Measurements from ENCODE around the gene GABBR2. TPM values are rescaled to one million over a fixed set of nuclear protein-coding genes. Genes with fewer than 3 reads are reported as not detected.

The GABBR2 gene
- total RNA-seq, 4 donors from 2014 or later = under 0.01 to 0.62 TPM; not detected in 2

- no peak overlapping the region for H3K4me3 ChIP-seq
- H3K4me1 ChIP-seq = no peaks in the 10 kb centered on the region
- intact Hi-C loops (cut with DNase I; ENCODE audit: low total_unique reads) = no loop called here
- no peak for TF ChIP-seq POLR2A (IDR thresholded peaks at IDR 0.05)
- TF ChIP-seq, protein P1, sequence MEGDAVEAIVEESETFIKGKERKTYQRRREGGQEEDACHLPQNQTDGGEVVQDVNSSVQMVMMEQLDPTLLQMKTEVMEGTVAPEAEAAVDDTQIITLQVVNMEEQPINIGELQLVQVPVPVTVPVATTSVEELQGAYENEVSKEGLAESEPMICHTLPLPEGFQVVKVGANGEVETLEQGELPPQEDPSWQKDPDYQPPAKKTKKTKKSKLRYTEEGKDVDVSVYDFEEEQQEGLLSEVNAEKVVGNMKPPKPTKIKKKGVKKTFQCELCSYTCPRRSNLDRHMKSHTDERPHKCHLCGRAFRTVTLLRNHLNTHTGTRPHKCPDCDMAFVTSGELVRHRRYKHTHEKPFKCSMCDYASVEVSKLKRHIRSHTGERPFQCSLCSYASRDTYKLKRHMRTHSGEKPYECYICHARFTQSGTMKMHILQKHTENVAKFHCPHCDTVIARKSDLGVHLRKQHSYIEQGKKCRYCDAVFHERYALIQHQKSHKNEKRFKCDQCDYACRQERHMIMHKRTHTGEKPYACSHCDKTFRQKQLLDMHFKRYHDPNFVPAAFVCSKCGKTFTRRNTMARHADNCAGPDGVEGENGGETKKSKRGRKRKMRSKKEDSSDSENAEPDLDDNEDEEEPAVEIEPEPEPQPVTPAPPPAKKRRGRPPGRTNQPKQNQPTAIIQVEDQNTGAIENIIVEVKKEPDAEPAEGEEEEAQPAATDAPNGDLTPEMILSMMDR (IDR thresholded peaks at IDR 0.05) = no peak
- DNase-seq = no peak
- H3K36me3 ChIP-seq = no peaks in the 10 kb centered on the region
- no peak overlapping the region for H3K27ac ChIP-seq
- H3K27me3 ChIP-seq = no peaks in the 10 kb centered on the region
- H3K9me3 ChIP-seq = no peaks in the 10 kb centered on the region
These were observed 427.5 kb downstream of the GABBR2 start for GRCh38 chr9:98281281-98281680.

GRCh38 chr9:98280574-98280973 lies 428.2 kb downstream of the GABBR2 start:
- intact Hi-C loops (cut with DNase I; ENCODE audit: low total_unique reads) = no loop called here
- H3K4me1 ChIP-seq = no peaks in the 10 kb centered on the region
- H3K36me3 ChIP-seq = no peaks in the 10 kb centered on the region
- no peak overlapping the region for H3K27ac ChIP-seq
- no peak for DNase-seq
- TF ChIP-seq, protein P1 (IDR thresholded peaks at IDR 0.05) = no peak
- no peak for TF ChIP-seq POLR2A (IDR thresholded peaks at IDR 0.05)
- H3K9me3 ChIP-seq = no peaks in the 10 kb centered on the region
- no peak overlapping the region for H3K4me3 ChIP-seq
- H3K27me3 ChIP-seq = no peaks in the 10 kb centered on the region

DNA sequence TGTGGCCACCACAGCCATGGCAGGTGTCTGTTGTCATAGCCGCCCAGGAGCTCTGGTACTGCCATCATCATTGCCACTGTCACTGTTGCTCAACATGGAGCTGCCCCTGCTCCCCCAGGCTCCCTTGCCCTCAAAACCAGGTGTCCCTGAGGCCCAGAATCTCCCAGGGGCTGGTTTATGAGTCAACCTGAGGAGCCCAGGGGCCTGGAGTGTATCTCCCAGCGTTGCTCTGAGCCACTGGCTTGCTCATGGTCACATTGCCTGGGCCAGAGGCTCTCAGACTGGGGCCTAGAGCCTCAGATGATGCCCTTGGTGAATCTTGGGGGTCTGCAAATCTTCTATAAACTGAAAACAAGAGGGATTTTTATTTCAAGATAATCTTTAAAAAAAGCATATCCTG lies 428.6 kb downstream of the GABBR2 start:
- H3K27ac ChIP-seq = no peak overlapping the region
- H3K4me1 ChIP-seq = no peaks in the 10 kb centered on the region
- no peaks in the 10 kb centered on the region for H3K27me3 ChIP-seq
- intact Hi-C loops (cut with DNase I; ENCODE audit: low total_unique reads) = no loop called here
- no peaks in the 10 kb centered on the region for H3K36me3 ChIP-seq
- no peak overlapping the region for H3K4me3 ChIP-seq
- no peaks in the 10 kb centered on the region for H3K9me3 ChIP-seq
- DNase-seq = no peak
- TF ChIP-seq POLR2A (IDR thresholded peaks at IDR 0.05) = no peak
- TF ChIP-seq, protein P1 (IDR thresholded peaks at IDR 0.05) = no peak

- no peaks in the 10 kb centered on the region for H3K36me3 ChIP-seq
- TF ChIP-seq POLR2A (IDR thresholded peaks at IDR 0.05) = no peak
- TF ChIP-seq, protein P1 (IDR thresholded peaks at IDR 0.05) = no peak
- H3K27me3 ChIP-seq = no peaks in the 10 kb centered on the region
- intact Hi-C loops (cut with DNase I; ENCODE audit: low total_unique reads) = no loop called here
- H3K27ac ChIP-seq = no peak overlapping the region
- no peaks in the 10 kb centered on the region for H3K4me1 ChIP-seq
- DNase-seq = no peak
- no peaks in the 10 kb centered on the region for H3K9me3 ChIP-seq
- H3K4me3 ChIP-seq = no peak overlapping the region
These were observed 431.7 kb downstream of the GABBR2 start for GRCh38 chr9:98276907-98277469.

DNA sequence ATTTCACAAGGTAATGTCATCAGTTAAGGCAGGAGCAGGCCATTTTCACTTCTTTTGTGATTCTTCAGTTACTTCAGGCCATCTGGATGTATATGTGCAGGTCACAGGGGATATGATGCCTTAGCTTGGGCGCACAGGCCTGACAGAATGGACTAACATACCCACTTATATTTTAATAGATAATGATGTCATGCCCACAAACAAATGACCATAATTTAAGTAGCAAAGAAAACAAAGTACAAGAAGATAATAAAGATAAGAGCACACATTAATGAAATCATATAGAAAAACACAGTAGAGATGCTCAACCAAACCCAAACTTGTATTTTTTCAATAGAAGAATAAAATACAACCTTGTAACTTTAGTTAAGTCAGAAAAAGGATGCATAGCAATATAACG lies 433.6 kb downstream of the GABBR2 start:
- no peak overlapping the region for H3K4me3 ChIP-seq
- H3K27me3 ChIP-seq = no peaks in the 10 kb centered on the region
- no peaks in the 10 kb centered on the region for H3K36me3 ChIP-seq
- no peak overlapping the region for H3K27ac ChIP-seq
- DNase-seq = no peak
- TF ChIP-seq, protein P1 (IDR thresholded peaks at IDR 0.05) = no peak
- TF ChIP-seq POLR2A (IDR thresholded peaks at IDR 0.05) = no peak
- intact Hi-C loops (cut with DNase I; ENCODE audit: low total_unique reads) = no loop called here
- H3K4me1 ChIP-seq = no peaks in the 10 kb centered on the region
- no peaks in the 10 kb centered on the region for H3K9me3 ChIP-seq

All from uterus (tissue), 4 donors.